CD4-positive, alpha-beta T cell treated with Interferon gamma for 1 hour (primary cell): ENCODE results near the gene PTRH1.
"Not testable (repeated sequence)": the region's sequence is repeated elsewhere in the genome, so short reads cannot be mapped to it uniquely, and the experiment has no call there.

Experiments used
- DNase-seq: peaks from one replicate; pipeline ENCODE4 v3.0.0-alpha.2; 2020

The PTRH1 gene

GRCh38 chr9:127715470-127716337 is at the start of gene PTRH1, which contains the start of gene TTC16:
Gene PTRH1, minus strand, starts transcription at chr9:127715663. Its CDS starts 24 bp downstream, at chr9:127715639.
Gene TTC16, plus strand, starts transcription at chr9:127716079. Its CDS starts 67 bp downstream, at chr9:127716146.
- DNase-seq: peak; percentile 93

GRCh38 chr9:127763918-127764384 is 48.5 kb upstream of the PTRH1 start:
- peak; percentile 43 for DNase-seq

- no peak for DNase-seq
Observed at GRCh38 chr9:127762111-127762676, 46.7 kb upstream of the PTRH1 start.

- DNase-seq: no peak
Observed at GRCh38 chr9:127761491-127761956, 46.1 kb upstream of the PTRH1 start.

GRCh38 chr9:127761061-127761460 is 45.6 kb upstream of the PTRH1 start:
- DNase-seq: no peak

GRCh38 chr9:127758843-127759242 is 43.4 kb upstream of the PTRH1 start:
- DNase-seq: no peak

- DNase-seq: not testable (repeated sequence)
Observed at GRCh38 chr9:127756776-127757175, 41.3 kb upstream of the PTRH1 start.

- DNase-seq: no peak
Observed at GRCh38 chr9:127756233-127756632, 40.8 kb upstream of the PTRH1 start.

GRCh38 chr9:127755061-127756060 is 39.9 kb upstream of the PTRH1 start:
- no peak for DNase-seq

- no peak for DNase-seq
Observed at GRCh38 chr9:127754099-127755060, 38.9 kb upstream of the PTRH1 start.

- no peak for DNase-seq
Observed at GRCh38 chr9:127753622-127754021, 38.2 kb upstream of the PTRH1 start.

GRCh38 chr9:127753148-127753547 is 37.7 kb upstream of the PTRH1 start:
- DNase-seq: no peak

- no peak for DNase-seq
Observed at GRCh38 chr9:127751269-127752054, 36.0 kb upstream of the PTRH1 start.

GRCh38 chr9:127749090-127749787 is 33.8 kb upstream of the PTRH1 start:
- DNase-seq: no peak

GRCh38 chr9:127746959-127747569 is 31.6 kb upstream of the PTRH1 start:
- peak; percentile 37 for DNase-seq

- no peak for DNase-seq
Observed at GRCh38 chr9:127744398-127745110, 29.1 kb upstream of the PTRH1 start.

GRCh38 chr9:127742435-127743088 is 27.1 kb upstream of the PTRH1 start:
- no peak for DNase-seq

- no peak for DNase-seq
Observed at GRCh38 chr9:127741831-127742434, 26.5 kb upstream of the PTRH1 start.
